Urinary bladder (tissue), 4 donors: Measurements from ENCODE around the gene ZACN. TPM values are rescaled to one million over a fixed set of nuclear protein-coding genes. Genes with fewer than 3 reads are reported as not detected.

Experiments used
- DNase-seq: peaks from one replicate; pipeline ENCODE4 v3.0.0-alpha.2; 2015; ENCODE audit errors: extremely low spot score
- H3K27ac ChIP-seq: one replicate; pipeline ENCODE4 v1.5.1; 2013; ENCODE audit warnings: low read depth, mild to moderate bottlenecking, moderate library complexity
- H3K36me3 ChIP-seq: one replicate; pipeline ENCODE4 v1.6.1; 2013; ENCODE audit warnings: mild to moderate bottlenecking, moderate library complexity; ENCODE audit not compliant: insufficient read depth
- H3K4me1 ChIP-seq: one replicate; pipeline ENCODE4 v1.6.1; 2013; ENCODE audit warnings: mild to moderate bottlenecking, moderate library complexity; ENCODE audit not compliant: insufficient read depth
- H3K4me3 ChIP-seq: one replicate; pipeline ENCODE4 v1.5.1; 2013; ENCODE audit warnings: low read depth, low read length
- WGBS: extraction: QIAGEN DNeasy Blood & Tissue Kit; methylation state at CpG from one replicate; pipeline ENCODE4 v1.1.7; 2013; 5-methylcytosine and 5-hydroxymethylcytosine counted together
- polyA plus RNA-seq: library from polyadenylated mRNA; stranded (reverse); fragments of 200-250 nt; gene quantifications from one replicate; pipeline ENCODE4 v1.2.3, GENCODE V29; 2013
- total RNA-seq: library from RNA; depleted of rRNA; stranded (reverse); fragments of >200 nt; gene quantifications from one replicate; pipeline ENCODE4 v1.2.3, GENCODE V29; 2014
- donor health status: healthy with polysubstance abuse.
- donor health status: healthy.

The ZACN gene
- total and polyA plus RNA-seq, 2 donors: 2.2 TPM; not detected in 1

- 68% methylated on average over 27 of the region's 27 CpGs for WGBS
- DNase-seq: no peak
Observed at GRCh38 chr17:76081295-76082210, 2.6 kb downstream of the ZACN start.

GRCh38 chr17:76082326-76083251 lies 3.6 kb downstream of the ZACN start:
- no peaks in the 10 kb centered on the region for H3K4me1 ChIP-seq
- H3K36me3 ChIP-seq: peaks cover 4% of the 10 kb centered on the region
- WGBS: 77% methylated on average over 20 of the region's 20 CpGs
- H3K27ac ChIP-seq: no peak overlapping the region
- no peak overlapping the region for H3K4me3 ChIP-seq
- no peak for DNase-seq

More at GRCh38 chr17:76081295-76082210, 2.6 kb downstream of the ZACN start:
- Histone ChIP-seq H3K4me1 (no peaks in the 10 kb centered on the region), H3K4me3 (no peak overlapping the region), H3K36me3 (peaks cover 4% of the 10 kb centered on the region), H3K27ac (no peak overlapping the region)

- Histone ChIP-seq H3K4me3 (no peak overlapping the region), H3K4me1 (no peaks in the 10 kb centered on the region), H3K27ac (no peak overlapping the region), H3K36me3 (peaks cover 4% of the 10 kb centered on the region)
- WGBS: 83% methylated on average over 15 of the region's 15 CpGs
- no peak for DNase-seq
Observed at GRCh38 chr17:76083536-76084182, 4.7 kb downstream of the ZACN start.

- Histone ChIP-seq H3K36me3 (peaks cover 6% of the 10 kb centered on the region), H3K4me3 (no peak overlapping the region), H3K27ac (no peak overlapping the region), H3K4me1 (no peaks in the 10 kb centered on the region)
- no peak for DNase-seq
- WGBS: 80% methylated on average over 17 of the region's 17 CpGs
Observed at GRCh38 chr17:76085066-76085730, 6.2 kb downstream of the ZACN start.

- no peak for DNase-seq
- Histone ChIP-seq H3K27ac (no peak overlapping the region), H3K4me3 (no peak overlapping the region), H3K4me1 (no peaks in the 10 kb centered on the region), H3K36me3 (peaks cover 6% of the 10 kb centered on the region)
- 92% methylated on average over 13 of the region's 13 CpGs for WGBS
Observed at GRCh38 chr17:76085731-76086366, 6.9 kb downstream of the ZACN start.

- no peak overlapping the region for H3K27ac ChIP-seq
- DNase-seq: no peak
- peaks cover 6% of the 10 kb centered on the region for H3K36me3 ChIP-seq
- 97% methylated on average over 9 of the region's 9 CpGs for WGBS
- H3K4me3 ChIP-seq: no peak overlapping the region
- H3K4me1 ChIP-seq: no peaks in the 10 kb centered on the region
Observed at GRCh38 chr17:76086384-76086783, 7.4 kb downstream of the ZACN start.

GRCh38 chr17:76087531-76087930 lies 8.5 kb downstream of the ZACN start:
- peaks cover 6% of the 10 kb centered on the region for H3K36me3 ChIP-seq
- H3K27ac ChIP-seq: no peak overlapping the region
- H3K4me3 ChIP-seq: no peak overlapping the region
- 92% methylated on average over 11 of the region's 11 CpGs for WGBS
- DNase-seq: no peak
- no peaks in the 10 kb centered on the region for H3K4me1 ChIP-seq

- 86% methylated on average over 25 of the region's 25 CpGs for WGBS
- Histone ChIP-seq H3K4me3 (no peak overlapping the region), H3K4me1 (no peaks in the 10 kb centered on the region), H3K27ac (no peak overlapping the region), H3K36me3 (peaks cover 6% of the 10 kb centered on the region)
- DNase-seq: no peak
Observed at GRCh38 chr17:76088041-76088867, 9.3 kb downstream of the ZACN start.

GRCh38 chr17:76088868-76089576 lies 10.0 kb downstream of the ZACN start:
- no peak for DNase-seq
- no peak overlapping the region for H3K4me3 ChIP-seq
- peaks cover 6% of the 10 kb centered on the region for H3K36me3 ChIP-seq
- no peaks in the 10 kb centered on the region for H3K4me1 ChIP-seq
- WGBS: 93% methylated on average over 25 of the region's 25 CpGs
- no peak overlapping the region for H3K27ac ChIP-seq

- Histone ChIP-seq H3K4me1 (no peaks in the 10 kb centered on the region), H3K36me3 (peaks cover 6% of the 10 kb centered on the region), H3K27ac (no peak overlapping the region), H3K4me3 (no peak overlapping the region)
- DNase-seq: no peak
- WGBS: 88% methylated on average over 32 of the region's 32 CpGs
Observed at GRCh38 chr17:76089680-76090516, 10.9 kb downstream of the ZACN start.
